Measurements from ENCODE around the gene EOMES.
"Not testable (repeated sequence)": the region's sequence is repeated elsewhere in the genome, so short reads cannot be mapped to it uniquely, and the experiment has no call there.

Gene EOMES

DNA sequence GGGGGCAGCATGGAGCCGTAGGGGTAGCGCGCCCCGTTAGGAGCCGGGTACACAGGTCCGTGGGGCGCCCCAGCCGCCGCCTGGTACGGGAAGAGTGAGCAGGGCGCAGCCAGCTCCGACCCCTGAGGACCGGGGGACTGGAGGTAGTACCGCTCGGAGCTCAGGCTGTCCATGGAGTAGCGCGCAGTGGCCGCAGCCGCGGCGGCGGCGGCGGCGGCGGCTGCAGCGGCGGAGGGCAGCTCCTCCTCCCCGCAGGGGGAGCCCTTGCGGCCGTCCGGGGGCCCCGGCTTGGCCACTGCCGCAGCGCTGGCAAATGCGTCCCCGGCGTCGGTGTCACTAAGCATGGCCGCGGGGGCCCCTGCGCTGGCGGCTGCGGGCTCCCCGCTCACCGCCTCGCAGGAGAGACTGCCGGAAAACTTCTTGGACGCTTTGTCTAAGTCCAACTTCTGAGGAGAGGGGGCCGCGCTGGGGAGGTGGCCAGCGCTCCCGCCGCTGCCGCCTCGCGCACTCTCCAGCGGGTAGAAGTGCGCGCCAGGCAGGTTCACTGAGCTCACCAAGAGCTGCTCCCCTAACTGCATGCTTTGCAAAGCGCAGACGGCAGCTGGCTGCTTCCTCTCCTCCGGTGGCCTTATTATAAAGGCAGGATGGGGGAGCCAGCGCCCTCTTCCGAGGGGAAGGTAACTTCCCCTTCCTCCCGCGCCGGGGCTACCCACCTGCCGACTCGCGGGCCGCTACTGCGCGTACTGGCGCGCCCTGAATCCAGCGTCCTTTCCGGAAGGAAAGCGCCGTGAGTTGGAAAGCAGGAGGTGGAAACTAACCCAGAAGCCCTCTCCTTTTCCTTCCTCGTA, at the start of gene EOMES:
Gene EOMES (minus strand): TSS at position 607 of the 848 bp plus-strand sequence. CDS start 29 bp downstream, at position 578.
- peak; percentile 77 for DNase-seq (ENCODE audit: low spot score)

DNA sequence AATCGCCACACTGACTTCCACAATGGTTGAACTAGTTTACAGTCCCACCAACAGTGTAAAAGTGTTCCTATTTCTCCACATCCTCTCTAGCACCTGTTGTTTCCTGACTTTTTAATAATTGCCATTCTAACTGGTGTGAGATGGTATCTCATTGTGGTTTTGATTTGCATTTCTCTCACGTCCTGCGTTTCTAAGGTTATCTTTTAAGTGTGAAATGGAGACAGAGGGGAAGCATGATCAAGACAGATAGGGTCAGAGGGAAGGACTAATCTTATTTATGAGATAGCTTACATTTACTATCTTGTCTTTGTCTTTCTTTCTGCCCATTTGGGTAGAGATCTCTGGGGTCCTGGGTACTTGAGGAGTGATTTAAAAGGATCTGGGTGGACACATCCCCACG, 48.3 kb upstream of the EOMES start:
- not testable (repeated sequence) for DNase-seq (ENCODE audit: low spot score)

DNA sequence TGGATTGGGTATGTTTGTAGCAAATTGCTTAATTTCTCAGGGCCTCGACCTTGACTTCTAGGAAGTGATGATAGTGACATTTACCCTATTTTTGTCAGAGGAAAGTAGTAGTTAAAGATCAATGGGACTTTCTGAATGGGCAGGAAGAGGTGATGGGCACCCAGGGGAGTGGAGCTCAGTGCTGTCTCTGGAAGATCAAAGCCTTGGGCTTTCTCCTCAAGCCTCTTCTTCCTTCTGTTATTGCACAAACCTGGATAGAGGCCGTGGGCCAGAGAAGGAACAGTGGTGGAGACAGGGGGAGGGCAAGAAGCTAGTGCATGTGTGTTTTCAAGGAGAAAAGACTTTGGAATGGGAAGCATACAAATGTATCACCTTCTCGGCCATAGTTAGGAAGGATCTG, 44.9 kb upstream of the EOMES start:
- DNase-seq (ENCODE audit: low spot score), result no peak

DNA sequence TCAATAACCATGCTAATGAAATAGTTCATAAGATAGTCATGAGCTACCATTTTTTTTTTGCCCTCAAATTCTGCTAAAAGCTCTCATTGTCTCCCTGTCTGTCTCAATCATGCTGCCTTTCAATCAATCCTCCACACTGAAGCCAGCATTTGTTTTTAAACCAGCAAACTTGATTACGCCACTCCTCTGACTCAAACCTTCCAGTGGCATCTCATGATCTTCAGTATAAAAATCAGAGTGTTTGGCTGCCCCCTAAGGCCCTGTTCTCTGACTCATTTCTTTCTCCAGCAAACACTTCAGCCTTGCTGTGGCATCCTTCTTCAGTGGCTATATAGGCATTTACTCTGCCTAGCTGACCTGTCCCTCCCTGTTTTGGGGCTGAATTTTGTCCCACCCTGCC, 36.0 kb upstream of the EOMES start:
- DNase-seq (ENCODE audit: low spot score), result peak; percentile 48

DNA sequence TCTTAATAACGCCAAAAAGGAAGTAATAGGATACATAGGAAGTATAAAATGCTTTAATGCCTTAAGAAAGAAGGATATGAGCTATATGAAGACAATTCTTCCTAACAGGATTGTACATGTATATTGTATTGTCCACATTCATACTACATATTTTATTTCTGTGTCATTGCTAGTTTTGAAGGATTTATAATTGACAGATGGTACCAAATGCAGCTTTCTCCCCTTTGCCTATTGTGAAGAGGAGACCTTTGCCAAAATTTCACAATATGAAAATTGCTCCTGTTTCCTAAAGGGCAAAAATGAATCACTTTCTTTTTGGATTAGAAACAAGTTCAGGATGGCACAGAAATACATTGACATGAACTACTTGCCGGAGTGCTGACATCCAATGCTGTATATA, 34.8 kb upstream of the EOMES start:
- no peak for DNase-seq (ENCODE audit: low spot score)

DNA sequence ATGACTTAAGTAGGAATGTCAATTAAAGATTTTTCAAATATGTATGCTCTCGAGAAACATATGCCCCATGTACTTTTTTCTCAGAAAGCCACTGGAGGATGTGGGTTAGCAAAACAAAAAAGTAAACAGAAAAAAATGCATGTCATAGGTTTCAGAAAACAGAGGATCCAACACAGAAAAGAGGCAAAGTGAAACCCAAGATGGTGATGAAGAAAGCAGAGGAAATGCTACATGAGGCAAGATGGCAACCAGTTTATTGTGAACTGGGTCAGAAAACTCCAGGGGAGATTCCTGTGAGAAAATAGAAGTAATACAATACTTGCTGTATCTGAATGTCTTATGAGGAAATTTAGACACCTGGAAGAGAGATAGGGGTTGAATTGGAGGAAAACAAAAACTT, 30.8 kb upstream of the EOMES start:
- DNase-seq (ENCODE audit: low spot score), result peak; percentile 22

DNA sequence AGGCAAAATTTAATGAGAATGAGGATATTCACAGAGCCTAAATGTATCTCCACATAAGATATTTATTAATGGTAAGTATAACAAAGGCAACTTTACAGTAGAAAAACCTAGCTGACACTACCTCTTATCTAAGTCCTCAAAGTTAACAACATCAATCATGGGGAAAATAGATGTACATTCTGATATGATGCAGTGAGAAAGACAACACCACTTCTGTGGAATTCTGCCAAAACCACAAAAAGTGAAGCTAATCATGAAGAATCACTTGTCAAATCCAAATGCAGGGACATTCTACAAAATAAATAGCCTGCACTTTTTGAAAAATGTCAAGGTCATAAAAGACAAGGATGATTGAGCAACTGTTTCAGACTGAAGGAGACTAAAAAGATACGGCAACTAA, 27.5 kb upstream of the EOMES start:
- DNase-seq (ENCODE audit: low spot score), result no peak

DNA sequence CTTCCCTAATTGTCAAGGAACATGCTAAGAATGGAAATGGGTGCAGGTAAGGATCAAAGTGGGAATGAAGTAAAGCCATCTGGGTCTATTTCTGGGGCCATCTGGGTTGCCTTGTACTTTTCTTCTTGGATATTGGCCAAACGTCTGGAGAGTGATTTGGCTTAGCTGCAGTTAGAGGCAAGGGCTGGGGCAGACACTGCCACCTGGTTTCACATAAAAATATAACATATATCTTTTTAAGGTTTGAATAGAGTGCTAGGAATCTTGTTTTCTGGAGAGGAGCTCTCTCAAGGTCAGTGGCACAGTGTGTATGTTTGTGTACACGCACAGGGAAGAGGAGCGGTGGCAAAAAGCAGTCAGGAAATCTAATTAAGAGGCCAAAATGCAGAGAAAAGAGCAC, 24.7 kb upstream of the EOMES start:
- no peak for DNase-seq (ENCODE audit: low spot score)

DNA sequence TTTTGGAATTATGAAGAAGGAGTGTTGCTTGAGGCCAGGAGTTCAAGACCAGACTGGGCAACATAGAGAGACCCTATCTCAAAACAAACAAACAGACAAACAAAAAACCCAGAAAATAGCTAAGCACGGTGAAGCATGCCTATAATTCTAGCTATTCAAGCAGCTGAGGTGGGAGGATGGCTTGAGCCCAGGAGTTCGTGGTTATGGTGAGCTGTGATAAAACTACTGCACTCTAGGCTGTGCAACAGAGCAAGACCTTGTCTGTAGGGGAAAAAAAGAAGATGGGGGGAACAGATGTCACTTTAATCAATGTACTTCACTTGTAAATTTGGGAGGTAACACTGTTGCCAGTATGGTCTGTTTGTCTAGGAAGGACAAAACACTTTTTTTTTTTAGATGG, 18.7 kb upstream of the EOMES start:
- DNase-seq (ENCODE audit: low spot score), result no peak

DNA sequence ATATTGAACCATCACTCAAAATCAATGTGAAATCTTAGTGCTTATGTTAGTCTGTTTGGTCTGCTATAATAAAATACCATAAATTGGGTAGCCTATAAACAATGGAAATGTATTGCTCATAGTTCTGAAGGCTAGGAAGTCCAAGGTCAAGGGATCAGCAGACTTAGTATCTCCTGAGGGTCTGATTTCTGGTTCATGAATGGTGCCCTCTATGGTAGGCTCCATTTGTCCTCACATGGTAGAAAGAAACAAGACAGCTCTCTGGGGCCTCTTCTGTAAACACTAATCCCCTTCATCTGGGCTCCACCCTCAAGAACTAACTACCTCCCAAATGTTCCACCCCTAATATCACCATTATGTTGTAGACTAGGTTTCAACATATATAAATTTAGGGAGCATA, 15.0 kb upstream of the EOMES start:
- DNase-seq (ENCODE audit: low spot score), result no peak

DNA sequence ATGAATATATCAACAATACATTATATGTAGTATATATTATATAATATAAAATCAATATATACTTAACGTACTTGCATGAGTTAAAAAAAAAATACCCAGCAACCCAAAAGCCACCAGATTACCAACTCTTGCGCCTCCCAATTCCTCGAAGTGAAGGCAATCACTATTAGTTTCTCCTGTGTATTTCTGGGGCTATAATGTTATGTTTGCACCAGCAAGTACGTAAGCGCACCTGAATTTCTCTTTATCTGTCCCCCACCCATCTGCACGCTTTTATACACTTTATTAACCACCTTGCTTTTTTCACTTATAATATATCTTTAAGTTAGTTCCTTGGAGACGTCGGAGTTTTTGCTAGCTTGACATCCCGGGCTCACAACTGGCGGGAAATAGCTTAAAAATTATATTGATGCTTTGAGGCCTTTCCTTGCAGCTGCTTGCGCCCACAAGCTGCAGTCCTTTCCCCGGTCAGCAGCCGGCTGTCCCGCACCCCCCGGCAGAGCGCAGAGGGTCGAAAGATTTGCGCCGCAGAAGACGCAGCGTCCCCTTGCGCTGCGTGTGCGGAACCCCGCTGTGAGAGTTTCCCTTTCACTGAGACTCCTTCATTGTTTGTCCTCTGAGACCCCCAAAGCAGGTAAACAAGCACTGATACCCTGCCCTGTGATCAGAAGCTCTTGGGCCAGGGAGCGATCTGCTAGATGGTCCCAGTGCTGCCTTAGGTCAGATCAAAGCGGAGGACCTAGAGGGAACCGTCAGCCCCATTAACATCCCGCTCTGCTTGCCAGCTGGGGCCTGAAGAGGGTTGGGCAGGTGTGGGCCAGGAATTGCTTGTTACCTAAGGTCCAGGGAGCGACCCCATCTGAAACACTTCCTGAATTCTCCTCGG, 8.9 kb upstream of the EOMES start:
- DNase-seq (ENCODE audit: low spot score), result no peak

DNA sequence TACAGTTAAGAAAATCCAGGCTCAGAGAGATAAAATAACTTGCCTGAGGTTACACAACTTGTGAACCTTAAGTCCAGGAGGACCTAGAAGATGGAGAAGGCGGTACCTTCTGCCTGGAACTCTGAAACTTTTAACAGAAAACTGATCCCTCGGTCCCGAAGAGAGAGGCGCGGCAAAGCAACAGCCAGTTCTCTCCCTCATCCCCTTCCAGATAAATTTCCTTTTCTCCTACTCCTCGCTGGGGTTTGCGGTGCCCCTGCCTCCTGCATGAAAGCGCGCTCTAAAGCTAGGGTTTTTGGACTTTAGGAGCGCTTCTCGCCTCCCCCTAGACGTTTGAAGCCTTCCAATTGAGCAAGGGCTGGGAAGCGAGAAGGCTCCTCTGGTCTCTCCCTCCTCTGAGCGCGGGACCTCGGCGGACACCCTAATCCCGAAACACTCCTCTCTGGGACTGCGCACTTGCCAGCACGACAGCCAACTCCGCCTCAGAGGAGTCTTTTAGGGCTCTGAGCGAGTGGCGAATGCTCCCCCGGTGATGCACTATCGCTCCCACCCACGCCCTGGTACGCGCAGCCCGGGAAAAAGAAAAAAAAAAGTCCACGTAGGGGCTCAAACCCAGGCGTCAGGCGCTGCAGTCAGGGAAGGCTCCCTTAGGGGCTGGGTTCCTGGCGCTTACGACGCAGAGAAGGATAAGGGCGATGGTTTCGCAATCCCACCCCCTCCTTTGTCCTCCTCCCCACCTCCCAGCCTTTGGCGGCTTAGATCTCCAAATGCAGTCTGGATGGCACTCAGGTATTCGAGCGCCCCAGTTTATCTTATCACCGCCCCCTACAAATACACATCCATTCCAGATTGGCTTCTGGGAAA, 7.9 kb upstream of the EOMES start:
- DNase-seq (ENCODE audit: low spot score), result no peak

DNA sequence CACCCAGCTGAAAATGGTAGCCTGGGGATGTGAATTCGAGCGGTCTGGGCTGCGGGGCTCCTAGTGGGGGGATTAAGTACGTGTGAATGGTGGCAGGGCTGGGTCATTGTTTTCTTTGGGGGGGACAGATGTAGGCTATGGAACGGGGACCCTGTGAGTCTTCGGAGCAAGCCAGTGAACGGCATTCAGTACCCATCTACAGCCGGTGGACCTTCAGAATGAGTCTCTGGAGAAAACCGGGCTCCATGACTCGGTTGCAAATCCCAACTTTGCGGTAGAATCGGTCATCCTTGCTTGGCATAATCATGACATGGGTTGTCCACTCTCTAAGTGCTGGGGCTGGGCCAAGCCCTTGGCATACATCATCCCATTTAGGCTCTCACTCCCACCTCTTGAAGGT, 7.2 kb upstream of the EOMES start:
- no peak for DNase-seq (ENCODE audit: low spot score)

DNA sequence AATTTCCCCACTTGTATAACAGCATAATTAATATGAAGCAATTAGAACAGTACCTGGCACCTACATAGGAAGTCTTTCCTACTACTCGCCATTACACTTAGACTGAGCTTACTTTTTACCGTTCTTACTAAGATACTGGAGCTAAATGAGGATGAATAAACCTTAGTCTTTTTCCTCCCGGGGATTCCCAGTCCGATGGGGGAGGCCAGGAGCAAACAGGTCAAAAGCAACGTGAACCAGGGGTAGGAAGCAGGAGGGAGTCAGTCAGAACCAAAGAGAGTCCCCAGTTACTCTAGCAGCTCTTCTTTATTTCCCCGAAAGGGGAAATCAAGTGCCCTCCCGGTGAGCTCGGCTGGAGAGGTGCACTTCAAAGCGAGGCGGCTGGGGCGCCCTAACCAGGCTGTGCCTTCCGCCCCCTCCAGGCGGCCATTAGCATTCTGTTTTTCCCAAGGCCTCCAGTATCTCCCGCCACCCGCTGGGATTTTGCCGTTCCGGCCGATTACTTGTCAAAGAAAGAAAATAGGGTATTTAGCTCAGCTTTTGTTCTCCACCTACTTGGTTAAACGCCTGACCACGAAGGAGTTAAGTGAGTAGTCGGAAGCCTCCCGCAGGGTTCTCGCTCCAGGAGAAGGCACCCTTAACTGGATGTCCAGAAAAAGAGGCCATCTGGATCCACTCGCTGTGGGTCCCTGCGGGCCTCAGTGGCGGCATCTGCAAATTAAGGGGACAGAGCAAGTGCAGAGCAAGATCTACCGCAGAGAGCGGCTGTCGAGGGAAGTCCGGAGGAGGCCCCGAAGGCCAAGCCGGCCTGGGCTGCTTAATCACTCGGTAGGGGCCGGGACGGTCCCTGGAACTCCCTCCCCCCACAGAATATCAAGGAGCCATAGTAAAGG, 6.3 kb upstream of the EOMES start:
- no peak for DNase-seq (ENCODE audit: low spot score)

DNA sequence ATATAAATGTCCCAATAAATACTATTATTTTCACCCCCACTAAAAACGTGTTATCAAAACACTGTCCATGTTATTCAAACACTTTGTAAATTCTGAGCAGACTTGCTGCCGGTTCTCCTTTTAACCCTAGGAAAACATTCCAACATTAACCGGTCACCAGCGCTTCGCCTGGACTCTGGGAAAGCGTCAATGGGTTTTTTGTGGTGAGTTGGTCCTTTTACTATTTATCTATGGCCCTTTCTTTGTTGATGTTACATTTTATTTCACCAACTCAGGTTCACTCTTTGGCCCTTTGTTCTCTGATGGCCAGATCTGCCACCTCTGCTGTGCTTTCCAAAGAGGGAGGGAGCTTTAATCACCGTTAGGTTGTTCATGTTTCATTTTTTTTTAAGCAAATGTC, 4.1 kb upstream of the EOMES start:
- DNase-seq (ENCODE audit: low spot score), result no peak

DNA sequence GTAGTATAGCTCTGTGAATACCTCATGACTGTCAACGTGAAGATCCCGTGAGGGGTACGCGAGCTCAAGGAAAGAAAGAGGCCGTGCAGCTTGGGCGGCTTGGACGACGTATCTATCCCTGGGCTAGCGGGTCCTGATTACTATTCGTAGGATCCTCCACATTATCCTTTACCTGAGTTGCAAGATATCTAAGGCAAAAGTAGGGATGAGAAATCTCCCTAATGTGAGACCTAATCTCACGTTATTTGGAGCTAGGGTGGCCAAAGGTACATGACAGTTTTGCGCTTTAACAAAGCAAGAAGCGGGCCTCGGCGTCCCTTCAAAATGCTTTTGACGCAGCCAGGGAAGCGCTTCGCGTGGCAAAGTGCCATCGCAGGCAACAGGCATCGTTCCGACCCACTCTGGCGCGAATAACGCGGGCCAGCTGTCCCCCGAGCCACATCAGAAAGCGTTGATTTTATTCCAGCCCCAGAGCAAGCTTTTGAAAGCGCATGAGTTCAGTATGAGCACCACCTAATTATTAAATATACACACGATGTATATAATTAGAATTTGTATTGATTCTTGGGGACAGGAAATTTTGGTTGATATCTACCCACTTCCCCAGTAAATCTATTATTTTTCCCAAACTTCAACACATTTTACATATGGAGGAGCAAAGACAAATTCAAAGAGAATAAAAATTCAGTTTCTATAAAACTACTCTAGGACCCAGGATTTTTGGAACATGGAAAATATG, 2.5 kb upstream of the EOMES start:
- DNase-seq (ENCODE audit: low spot score), result no peak

DNA sequence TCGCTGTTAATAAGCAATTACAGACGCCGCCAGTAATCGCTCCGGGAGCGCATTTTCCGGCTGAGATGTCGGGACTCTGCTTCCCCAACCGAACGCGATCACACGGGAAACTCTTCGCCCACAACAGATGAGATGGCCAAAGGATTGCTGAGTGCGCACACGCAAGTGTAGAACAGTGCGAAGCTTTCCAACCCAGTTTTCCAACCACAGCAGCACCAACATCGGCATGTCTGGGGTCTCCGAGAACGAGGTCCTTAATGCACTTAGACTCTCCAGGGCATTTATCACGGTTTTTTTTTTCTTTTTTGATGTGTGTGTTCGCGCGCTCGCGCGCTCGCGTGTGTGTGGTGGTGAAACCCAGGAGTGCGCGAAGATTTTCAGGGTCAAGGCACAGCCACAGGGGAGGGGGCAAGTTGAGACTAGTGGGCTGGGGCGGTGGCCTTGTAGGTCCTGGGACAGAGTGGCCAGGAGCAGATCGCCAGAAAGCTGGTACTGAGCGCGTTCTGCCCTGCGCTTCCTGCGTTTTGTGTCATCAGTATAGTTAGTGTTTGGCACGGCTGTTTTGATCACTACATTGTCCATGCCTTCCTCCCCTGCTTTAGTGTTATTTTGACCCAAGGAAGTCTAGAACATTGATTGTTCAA, 1.8 kb upstream of the EOMES start:
- DNase-seq (ENCODE audit: low spot score), result no peak

DNA sequence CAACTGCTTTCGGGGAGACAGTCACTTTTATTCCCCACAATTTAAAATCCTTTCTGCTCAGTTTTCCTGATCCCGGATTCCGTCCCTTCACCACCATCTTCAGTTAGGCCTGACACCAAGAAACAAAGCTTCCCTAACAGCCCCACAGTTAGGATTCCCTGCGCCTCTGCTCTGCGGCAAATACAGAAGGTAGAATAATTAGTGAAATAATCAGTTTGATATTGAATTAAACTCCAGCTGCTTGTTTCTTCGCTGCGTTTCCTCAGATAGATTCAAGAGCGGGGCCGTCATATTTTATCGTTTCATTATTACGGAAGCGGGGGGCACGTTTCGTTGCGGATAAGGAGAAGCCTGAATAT, 1.3 kb upstream of the EOMES start:
- no peak for DNase-seq (ENCODE audit: low spot score)

DNA sequence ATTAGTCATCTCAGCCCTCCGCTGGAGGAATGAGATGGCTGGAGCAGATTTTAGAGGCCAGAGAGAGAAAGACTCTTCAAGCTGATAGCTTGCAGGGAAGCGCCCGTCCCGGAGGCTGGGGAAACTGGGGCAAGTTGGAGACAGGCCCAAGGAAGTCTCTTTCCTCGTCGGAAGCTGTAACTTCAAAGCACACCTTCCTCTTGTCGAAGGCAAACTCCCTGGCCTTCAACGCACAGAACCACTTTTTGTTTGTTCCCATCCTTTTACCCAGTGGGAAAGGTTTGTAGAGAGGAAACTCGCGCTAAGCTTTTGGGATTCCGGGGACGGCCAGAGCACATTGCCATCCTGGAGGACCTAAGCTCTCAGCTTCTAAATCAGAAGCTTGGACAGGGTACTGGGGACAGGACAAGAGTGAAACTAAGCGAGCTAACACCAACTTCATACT, 900 bp upstream of the EOMES start:
- DNase-seq (ENCODE audit: low spot score), result no peak
